PC-3 (cell line): Measurements from ENCODE around the gene GULP1.

Experiments
- EZH2 ChIP-seq: fragments of 300-600 bp; sonication (generic); IDR thresholded peaks from one replicate; pipeline ENCODE4 v1.6.1; 2017; ENCODE audit warnings: antibody characterized with exemption, mild to moderate bottlenecking, low read length; ENCODE audit not compliant: unreplicated experiment
- EZH2phosphoT487 ChIP-seq: fragments of 300-600 bp; sonication (generic); IDR thresholded peaks from 2 replicates; pipeline ENCODE4 v1.6.1; 2018; ENCODE audit warnings: mild to moderate bottlenecking, antibody characterized with exemption, low read length, borderline replicate concordance
- TF ChIP-seq, protein P1 (sequence below): fragments of 300-600 bp; sonication (generic); conservative IDR thresholded peaks from 2 replicates; pipeline ENCODE4 v1.5.1; 2017; ENCODE audit warnings: antibody characterized with exemption, low read depth, mild to moderate bottlenecking, low read length

DNA sequence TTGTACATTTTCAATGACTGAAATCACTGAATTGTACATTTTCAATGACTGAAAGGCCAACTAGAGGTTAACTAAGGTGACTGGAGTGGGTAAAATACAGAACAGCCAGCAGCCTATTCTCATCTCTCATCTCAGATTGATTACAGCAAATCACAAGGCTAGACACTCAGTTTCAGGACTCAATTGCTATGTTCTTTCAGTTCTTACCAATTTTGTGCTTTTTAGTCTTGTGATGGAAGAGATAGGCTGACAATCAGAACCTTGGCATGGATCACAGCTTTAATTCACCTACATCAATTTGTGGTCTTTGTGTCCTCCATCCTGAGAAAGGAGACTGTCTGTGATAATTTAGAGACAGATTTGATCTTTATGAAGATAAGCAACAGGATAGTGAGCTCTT is 124.7 kb downstream of the GULP1 start:
- TF ChIP-seq EZH2 (no peak), EZH2phosphoT487 (no peak)
- TF ChIP-seq, protein P1, sequence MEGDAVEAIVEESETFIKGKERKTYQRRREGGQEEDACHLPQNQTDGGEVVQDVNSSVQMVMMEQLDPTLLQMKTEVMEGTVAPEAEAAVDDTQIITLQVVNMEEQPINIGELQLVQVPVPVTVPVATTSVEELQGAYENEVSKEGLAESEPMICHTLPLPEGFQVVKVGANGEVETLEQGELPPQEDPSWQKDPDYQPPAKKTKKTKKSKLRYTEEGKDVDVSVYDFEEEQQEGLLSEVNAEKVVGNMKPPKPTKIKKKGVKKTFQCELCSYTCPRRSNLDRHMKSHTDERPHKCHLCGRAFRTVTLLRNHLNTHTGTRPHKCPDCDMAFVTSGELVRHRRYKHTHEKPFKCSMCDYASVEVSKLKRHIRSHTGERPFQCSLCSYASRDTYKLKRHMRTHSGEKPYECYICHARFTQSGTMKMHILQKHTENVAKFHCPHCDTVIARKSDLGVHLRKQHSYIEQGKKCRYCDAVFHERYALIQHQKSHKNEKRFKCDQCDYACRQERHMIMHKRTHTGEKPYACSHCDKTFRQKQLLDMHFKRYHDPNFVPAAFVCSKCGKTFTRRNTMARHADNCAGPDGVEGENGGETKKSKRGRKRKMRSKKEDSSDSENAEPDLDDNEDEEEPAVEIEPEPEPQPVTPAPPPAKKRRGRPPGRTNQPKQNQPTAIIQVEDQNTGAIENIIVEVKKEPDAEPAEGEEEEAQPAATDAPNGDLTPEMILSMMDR: no peak
